WERI-Rb-1 (cell line): ENCODE data around the gene ADGRL2.

Experiments
- DNase-seq: peaks from one replicate; pipeline ENCODE4 v3.0.0-alpha.2; 2020
- H3K27ac ChIP-seq: fragments of 250-450 bp; sonication (Bioruptor Pico); 2 replicates; pipeline ENCODE4 v1.5.1; 2020; ENCODE audit warnings: mild to moderate bottlenecking, moderate library complexity
- H3K27me3 ChIP-seq: fragments of 250-450 bp; sonication (Bioruptor Pico); 2 replicates; pipeline ENCODE4 v1.5.1; 2021; ENCODE audit warnings: mild to moderate bottlenecking, low read depth, moderate library complexity; ENCODE audit not compliant: insufficient read depth, severe bottlenecking
- H3K36me3 ChIP-seq: fragments of 250-450 bp; sonication (Bioruptor Pico); 2 replicates; pipeline ENCODE4 v1.5.1; 2020; ENCODE audit warnings: mild to moderate bottlenecking, moderate library complexity
- H3K4me3 ChIP-seq: 2 replicates; pipeline ENCODE4 v1.5.1; 2011; ENCODE audit warnings: low read depth, mild to moderate bottlenecking, control low read depth, low read length
- H3K9me3 ChIP-seq: fragments of 250-450 bp; sonication (Bioruptor Pico); 2 replicates; pipeline ENCODE4 v1.5.1; 2021; ENCODE audit warnings: mild to moderate bottlenecking, moderate library complexity; ENCODE audit not compliant: severe bottlenecking
- CTCF ChIP-seq: IDR thresholded peaks from 2 replicates; pipeline ENCODE4 v1.5.1; 2011; ENCODE audit warnings: low read depth, mild to moderate bottlenecking, control low read depth, inconsistent platforms, low read length

The ADGRL2 gene

GRCh38 chr1:81894867-81895266 lies 94.1 kb downstream of the ADGRL2 start:
- TF ChIP-seq CTCF: no peak
- DNase-seq: no peak
- no peaks in the 10 kb centered on the region for H3K9me3 ChIP-seq
- H3K36me3 ChIP-seq: no peaks in the 10 kb centered on the region; the same call in 1 of the 2 replicates
- no peaks in the 10 kb centered on the region for H3K27me3 ChIP-seq
- H3K4me3 ChIP-seq: no peak overlapping the region
- H3K27ac ChIP-seq: no peak overlapping the region

DNA sequence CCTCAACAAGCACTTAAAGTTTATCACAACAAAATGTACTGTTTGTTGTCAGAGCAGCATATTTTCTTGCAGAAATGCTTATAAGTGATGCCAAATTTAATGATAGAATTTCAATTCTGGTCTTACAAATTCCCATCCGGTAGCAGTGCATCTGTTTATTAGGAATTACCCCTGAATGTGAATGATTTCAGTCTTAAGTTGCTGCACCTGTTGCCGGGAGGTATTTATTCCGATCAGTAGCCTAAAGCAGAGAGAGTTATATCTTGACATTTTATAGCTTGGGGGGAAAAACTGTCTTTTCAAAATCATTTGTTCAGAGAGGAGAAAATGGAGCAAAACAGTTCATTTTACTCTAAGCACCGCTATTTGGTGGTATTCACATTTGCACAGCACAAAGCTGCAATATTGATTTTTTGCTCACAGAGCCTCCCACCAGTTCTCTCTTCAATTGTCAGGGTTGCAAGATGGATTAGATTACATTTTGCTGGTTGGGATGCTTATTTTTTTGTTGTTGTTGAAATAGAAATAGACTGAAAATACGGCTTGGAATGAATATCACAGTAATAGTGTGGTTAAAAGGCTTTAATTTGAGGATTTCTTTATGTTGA lies 98.6 kb downstream of the ADGRL2 start:
- Histone ChIP-seq H3K9me3 (no peaks in the 10 kb centered on the region), H3K27ac (no peak overlapping the region), H3K36me3 (no peaks in the 10 kb centered on the region; the same call in 1 of the 2 replicates), H3K4me3 (no peak overlapping the region), H3K27me3 (no peaks in the 10 kb centered on the region)
- no peak for DNase-seq
- no peak for TF ChIP-seq CTCF

GRCh38 chr1:81907575-81907974 lies 106.8 kb downstream of the ADGRL2 start:
- Histone ChIP-seq H3K9me3 (no peaks in the 10 kb centered on the region), H3K36me3 (peaks cover 13% of the 10 kb centered on the region), H3K4me3 (no peak overlapping the region), H3K27ac (no peak overlapping the region), H3K27me3 (no peaks in the 10 kb centered on the region)
- TF ChIP-seq CTCF: no peak
- DNase-seq: no peak

GRCh38 chr1:81912383-81912782 lies 111.6 kb downstream of the ADGRL2 start:
- no peak overlapping the region for H3K4me3 ChIP-seq
- no peak for TF ChIP-seq CTCF
- DNase-seq: no peak
- no peak overlapping the region for H3K27ac ChIP-seq
- peaks cover 12% of the 10 kb centered on the region for H3K36me3 ChIP-seq
- H3K27me3 ChIP-seq: no peaks in the 10 kb centered on the region
- H3K9me3 ChIP-seq: no peaks in the 10 kb centered on the region

DNA sequence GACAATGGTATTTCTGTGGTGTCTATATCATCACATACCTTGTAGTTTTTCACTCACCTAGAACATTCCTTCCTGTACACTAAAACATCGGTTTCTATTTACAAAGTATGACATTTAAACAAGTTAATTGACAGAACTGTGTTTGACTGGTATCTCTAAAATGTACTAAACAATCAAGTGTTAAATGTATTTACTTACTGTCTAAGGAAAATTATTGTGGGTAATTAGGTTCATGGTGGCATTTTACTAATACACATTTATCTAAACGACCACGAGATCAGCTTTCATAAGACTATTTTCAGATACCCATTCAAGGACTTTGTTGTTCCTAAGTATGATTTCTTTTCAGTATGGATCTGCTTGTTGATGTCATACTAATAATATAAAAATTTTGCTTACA lies 115.2 kb downstream of the ADGRL2 start:
- H3K27ac ChIP-seq: no peak overlapping the region
- peaks cover 6% of the 10 kb centered on the region for H3K36me3 ChIP-seq
- no peaks in the 10 kb centered on the region for H3K27me3 ChIP-seq
- no peak for DNase-seq
- H3K9me3 ChIP-seq: no peaks in the 10 kb centered on the region
- no peak overlapping the region for H3K4me3 ChIP-seq
- no peak for TF ChIP-seq CTCF

- no peak overlapping the region for H3K4me3 ChIP-seq
- no peak for TF ChIP-seq CTCF
- H3K27me3 ChIP-seq: no peaks in the 10 kb centered on the region
- H3K27ac ChIP-seq: no peak overlapping the region
- no peaks in the 10 kb centered on the region for H3K9me3 ChIP-seq
- peaks cover 6% of the 10 kb centered on the region for H3K36me3 ChIP-seq
- no peak for DNase-seq
Measured at GRCh38 chr1:81920245-81920740, 119.6 kb downstream of the ADGRL2 start.
